A549 (cell line): Measurements from ENCODE around the gene TIGD1. TPM values are rescaled to one million over a fixed set of nuclear protein-coding genes. Genes with fewer than 3 reads are reported as not detected.

Experiments
- ATAC-seq, 2 experiments: fragments of 200-7000 bp in 1 of 2; fragments of >200 bp in 1 of 2; cut with Nextera tagmentation in 1 of 2; cut with Tn5 transposase in 1 of 2; 3 replicates each; pipeline versions ENCODE4 v1.8.0 to v1.9.1; 2018 to 2020; ENCODE audit warnings: mild to moderate bottlenecking in 1 of 2, moderate library complexity in 1 of 2
- CTCF ChIA-PET: fragments of 300-600 bp; sonication (Branson Sonifier 250); formaldehyde crosslinking; extraction: SDS; loops from one replicate; lab custom pipeline; 2021; ENCODE audit warnings: antibody characterized with exemption, inconsistent platforms; lab: Yijun Ruan, JAX
- POLR2A ChIA-PET: fragments of 350-600 bp; formaldehyde crosslinking; extraction: SDS; loops from one replicate; lab custom pipeline; 2021; ENCODE audit warnings: antibody characterized with exemption, inconsistent platforms; lab: Yijun Ruan, JAX
- DNase-seq, 2 experiments: peaks; one replicate each; pipeline versions ENCODE4 v3.0.0 to v3.0.0-alpha.2; 2011 to 2016; ENCODE audit warnings: low read depth in 1 of 2, low spot score in 1 of 2
- FAIRE-seq: peaks from 2 replicates; lab custom pipeline; 2011; peaks lifted over from hg19 to GRCh38; lab: Jason Lieb, UNC
- H3K27ac ChIP-seq, 2 experiments: fragments of >200 bp; sonication (Bioruptor Twin); formaldehyde crosslinking; 3 replicates each; pipeline ENCODE4 v1.5.1; 2016 to 2017
- H3K4me1 ChIP-seq: fragments of >200 bp; sonication (Bioruptor Twin); formaldehyde crosslinking; 3 replicates; pipeline ENCODE4 v1.6.1; 2016
- H3K4me2 ChIP-seq: fragments of >200 bp; sonication (Bioruptor Twin); formaldehyde crosslinking; 3 replicates; pipeline ENCODE4 v1.6.1; 2016
- H3K4me3 ChIP-seq: fragments of >200 bp; sonication (Bioruptor Twin); formaldehyde crosslinking; 3 replicates; pipeline ENCODE4 v1.5.1; 2016
- H3K9me3 ChIP-seq: fragments of >200 bp; sonication (Bioruptor Twin); formaldehyde crosslinking; 3 replicates; pipeline ENCODE4 v1.6.1; 2016
- BHLHE40 ChIP-seq: IDR thresholded peaks from 2 replicates; pipeline ENCODE4 v1.6.1; 2012; ENCODE audit warnings: low read depth, low read length, inconsistent platforms
- CHD2 ChIP-seq: fragments of 150-350 bp; IDR thresholded peaks from 2 replicates; pipeline ENCODE4 v1.6.1; 2014; ENCODE audit warnings: low read length; ENCODE audit not compliant: partially characterized antibody
- EHF ChIP-seq: fragments of 250-450 bp; sonication (Bioruptor Pico); IDR thresholded peaks from 2 replicates; pipeline ENCODE4 v1.5.0; 2020; ENCODE audit warnings: mild to moderate bottlenecking
- ESRRA ChIP-seq: fragments of 150-350 bp; IDR thresholded peaks from 2 replicates; pipeline ENCODE4 v1.6.1; 2014; ENCODE audit warnings: mild to moderate bottlenecking, low read length, borderline replicate concordance
- FOXS1 ChIP-seq: fragments of 250-450 bp; sonication (Bioruptor Pico); IDR thresholded peaks from 2 replicates; pipeline ENCODE4 v1.5.0; 2020; ENCODE audit warnings: mild to moderate bottlenecking, moderate library complexity
- HDAC2 ChIP-seq: fragments of 200-600 bp; sonication (generic); IDR thresholded peaks from 2 replicates; pipeline ENCODE4 v1.6.1; 2016
- HOXA7 ChIP-seq: fragments of 250-450 bp; sonication (Bioruptor Pico); IDR thresholded peaks from 2 replicates; pipeline ENCODE4 v1.5.0; 2020; ENCODE audit warnings: mild to moderate bottlenecking, moderate library complexity
- HOXB5 ChIP-seq: fragments of 250-450 bp; sonication (Bioruptor Pico); IDR thresholded peaks from 2 replicates; pipeline ENCODE4 v1.5.0; 2020; ENCODE audit warnings: mild to moderate bottlenecking, moderate library complexity
- JUNB ChIP-seq: fragments of >200 bp; sonication (Bioruptor Twin); formaldehyde crosslinking; IDR thresholded peaks from 2 replicates; pipeline ENCODE4 v1.6.1; 2016
- MAFK ChIP-seq: fragments of 450-650 bp; IDR thresholded peaks from 2 replicates; pipeline ENCODE4 v1.6.1; 2014; ENCODE audit not compliant: partially characterized antibody
- MYC ChIP-seq: IDR thresholded peaks from 2 replicates; pipeline ENCODE4 v1.6.1; 2012; ENCODE audit warnings: mild to moderate bottlenecking, inconsistent platforms, low read length, improper control_type of control experiment, borderline replicate concordance
- NFE2L2 ChIP-seq: fragments of 150-350 bp; conservative IDR thresholded peaks from 2 replicates; pipeline ENCODE4 v1.6.1; 2014; ENCODE audit warnings: low read length
- NPAS2 ChIP-seq: fragments of 250-450 bp; sonication (Bioruptor Pico); IDR thresholded peaks from 2 replicates; pipeline ENCODE4 v1.8.0; 2022; ENCODE audit warnings: mild to moderate bottlenecking, moderate library complexity, borderline replicate concordance
- PHF8 ChIP-seq: fragments of 200-600 bp; sonication (generic); IDR thresholded peaks from 2 replicates; pipeline ENCODE4 v1.6.1; 2016; ENCODE audit warnings: low read depth, mild to moderate bottlenecking, antibody characterized with exemption, moderate library complexity, borderline replicate concordance
- RAD21 ChIP-seq, 2 experiments: fragments of >200 bp in 1 of 2; sonication (Bioruptor Twin) in 1 of 2; formaldehyde crosslinking in 1 of 2; IDR thresholded peaks in 1 of 2; conservative IDR thresholded peaks in 1 of 2; 2 replicates in 1 of 2; 3 replicates in 1 of 2; pipeline ENCODE4 v1.6.1; 2012 to 2018; ENCODE audit warnings: inconsistent platforms in 1 of 2
- RNF2 ChIP-seq: fragments of 200-600 bp; sonication (generic); IDR thresholded peaks from 2 replicates; pipeline ENCODE4 v1.6.1; 2016; ENCODE audit warnings: low read depth, mild to moderate bottlenecking, antibody characterized with exemption, moderate library complexity, borderline replicate concordance
- SREBF2 ChIP-seq: fragments of 450-650 bp; IDR thresholded peaks from 2 replicates; pipeline ENCODE4 v1.6.1; 2014; ENCODE audit warnings: mild to moderate bottlenecking, moderate library complexity
- ZC3H11A ChIP-seq: fragments of 450-650 bp; IDR thresholded peaks from 2 replicates; pipeline ENCODE4 v1.6.1; 2014; ENCODE audit warnings: antibody characterized with exemption, mild to moderate bottlenecking
- ZFP36 ChIP-seq: fragments of 450-650 bp; IDR thresholded peaks from 2 replicates; pipeline ENCODE4 v1.6.1; 2014; ENCODE audit warnings: borderline replicate concordance; ENCODE audit not compliant: partially characterized antibody
- ZSCAN20 ChIP-seq: fragments of 250-450 bp; sonication (Bioruptor Pico); IDR thresholded peaks from 2 replicates; pipeline ENCODE4 v1.8.0; 2022; ENCODE audit warnings: mild to moderate bottlenecking, moderate library complexity
- WGBS: methylation state at CpG from one replicate; pipeline ENCODE4 v1.1.6; 2017; ENCODE audit errors: missing lambda C conversion rate; 5-methylcytosine and 5-hydroxymethylcytosine counted together
- polyA plus RNA-seq, 4 experiments: library from polyadenylated mRNA; depleted of rRNA in 3 of 4; stranded (reverse); fragments of >200 nt; fragmentation: RNase III in 1 of 4; extraction: RNeasy Plus Mini Kit Qiagen cat#74134 plus additional on column Dnase treatment in 1 of 4; gene quantifications; 2 replicates in 3 of 4; 3 replicates in 1 of 4; pipeline ENCODE4 v1.2.3, GENCODE V29; 2011 to 2017
- TF ChIP-seq, protein P1 (sequence below): fragments of >200 bp; sonication (Bioruptor Twin); formaldehyde crosslinking; IDR thresholded peaks from 3 replicates; pipeline ENCODE4 v1.5.1; 2016
- TF ChIP-seq, protein P2 (sequence below): fragments of 450-650 bp; IDR thresholded peaks from 2 replicates; pipeline ENCODE4 v1.6.1; 2014; ENCODE audit warnings: antibody characterized with exemption
- TF ChIP-seq, protein P3 (sequence below): fragments of 200-600 bp; sonication (generic); IDR thresholded peaks from 2 replicates; pipeline ENCODE4 v1.6.1; 2016; ENCODE audit warnings: antibody characterized with exemption, mild to moderate bottlenecking, moderate library complexity
- TF ChIP-seq, protein P4 (sequence below): fragments of >200 bp; sonication (Bioruptor Twin); formaldehyde crosslinking; IDR thresholded peaks from 2 replicates; pipeline ENCODE4 v1.6.1; 2016
- TF ChIP-seq, protein P5 (sequence below): fragments of 250-450 bp; sonication (Bioruptor Pico); IDR thresholded peaks from 2 replicates; pipeline ENCODE4 v1.5.0; 2020; ENCODE audit warnings: low read depth, mild to moderate bottlenecking, moderate library complexity

Gene TIGD1
- polyA plus RNA-seq, 2 of the 4 experiments (the other 2 are of a cell fraction) = 5.7 to 10.5 TPM

DNA sequence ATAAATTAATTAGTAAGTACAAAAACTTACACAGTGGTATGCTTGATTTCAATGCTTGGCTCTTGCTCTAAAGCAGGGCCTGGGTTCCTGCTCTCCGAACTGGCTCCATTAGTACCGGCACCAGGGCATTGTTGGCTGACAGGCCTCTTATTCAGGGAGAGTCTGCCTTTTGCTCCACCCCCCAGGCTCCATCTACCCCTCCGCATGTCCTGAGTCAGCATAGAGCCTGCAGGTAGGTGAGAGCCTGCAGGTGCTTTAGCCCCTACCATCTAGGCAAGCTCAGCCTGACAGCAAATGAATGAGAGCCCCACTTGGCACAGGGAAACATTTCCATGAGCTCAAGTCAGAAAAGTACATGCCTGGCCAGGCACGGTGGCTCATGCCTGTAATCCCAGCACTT lies 47.9 kb upstream of the TIGD1 start:
- 88% methylated on average over 3 of the region's 4 CpGs for WGBS
- no peak overlapping the region for H3K27ac ChIP-seq
- TF ChIP-seq HOXA7 = no peak
- no peak for TF ChIP-seq RNF2
- no peak for TF ChIP-seq HDAC2
- TF ChIP-seq NFE2L2 = no peak
- no peak for TF ChIP-seq BHLHE40
- no peak for TF ChIP-seq FOXS1
- TF ChIP-seq EHF (CRISPR knock-in tag) = no peak
- TF ChIP-seq RAD21 (conservative IDR thresholded peaks at IDR 0.05 in 1 of 2, IDR thresholded peaks at IDR 0.05 in 1 of 2) = no peak
- TF ChIP-seq, protein P1, sequence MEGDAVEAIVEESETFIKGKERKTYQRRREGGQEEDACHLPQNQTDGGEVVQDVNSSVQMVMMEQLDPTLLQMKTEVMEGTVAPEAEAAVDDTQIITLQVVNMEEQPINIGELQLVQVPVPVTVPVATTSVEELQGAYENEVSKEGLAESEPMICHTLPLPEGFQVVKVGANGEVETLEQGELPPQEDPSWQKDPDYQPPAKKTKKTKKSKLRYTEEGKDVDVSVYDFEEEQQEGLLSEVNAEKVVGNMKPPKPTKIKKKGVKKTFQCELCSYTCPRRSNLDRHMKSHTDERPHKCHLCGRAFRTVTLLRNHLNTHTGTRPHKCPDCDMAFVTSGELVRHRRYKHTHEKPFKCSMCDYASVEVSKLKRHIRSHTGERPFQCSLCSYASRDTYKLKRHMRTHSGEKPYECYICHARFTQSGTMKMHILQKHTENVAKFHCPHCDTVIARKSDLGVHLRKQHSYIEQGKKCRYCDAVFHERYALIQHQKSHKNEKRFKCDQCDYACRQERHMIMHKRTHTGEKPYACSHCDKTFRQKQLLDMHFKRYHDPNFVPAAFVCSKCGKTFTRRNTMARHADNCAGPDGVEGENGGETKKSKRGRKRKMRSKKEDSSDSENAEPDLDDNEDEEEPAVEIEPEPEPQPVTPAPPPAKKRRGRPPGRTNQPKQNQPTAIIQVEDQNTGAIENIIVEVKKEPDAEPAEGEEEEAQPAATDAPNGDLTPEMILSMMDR = no peak
- no peak for TF ChIP-seq ZC3H11A
- TF ChIP-seq PHF8 = no peak
- no peak for TF ChIP-seq JUNB
- no peak for TF ChIP-seq ZSCAN20 (CRISPR knock-in tag)
- TF ChIP-seq ESRRA = no peak
- no peak for TF ChIP-seq MYC
- TF ChIP-seq, protein P2, sequence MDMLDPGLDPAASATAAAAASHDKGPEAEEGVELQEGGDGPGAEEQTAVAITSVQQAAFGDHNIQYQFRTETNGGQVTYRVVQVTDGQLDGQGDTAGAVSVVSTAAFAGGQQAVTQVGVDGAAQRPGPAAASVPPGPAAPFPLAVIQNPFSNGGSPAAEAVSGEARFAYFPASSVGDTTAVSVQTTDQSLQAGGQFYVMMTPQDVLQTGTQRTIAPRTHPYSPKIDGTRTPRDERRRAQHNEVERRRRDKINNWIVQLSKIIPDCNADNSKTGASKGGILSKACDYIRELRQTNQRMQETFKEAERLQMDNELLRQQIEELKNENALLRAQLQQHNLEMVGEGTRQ = no peak
- TF ChIP-seq, protein P3, sequence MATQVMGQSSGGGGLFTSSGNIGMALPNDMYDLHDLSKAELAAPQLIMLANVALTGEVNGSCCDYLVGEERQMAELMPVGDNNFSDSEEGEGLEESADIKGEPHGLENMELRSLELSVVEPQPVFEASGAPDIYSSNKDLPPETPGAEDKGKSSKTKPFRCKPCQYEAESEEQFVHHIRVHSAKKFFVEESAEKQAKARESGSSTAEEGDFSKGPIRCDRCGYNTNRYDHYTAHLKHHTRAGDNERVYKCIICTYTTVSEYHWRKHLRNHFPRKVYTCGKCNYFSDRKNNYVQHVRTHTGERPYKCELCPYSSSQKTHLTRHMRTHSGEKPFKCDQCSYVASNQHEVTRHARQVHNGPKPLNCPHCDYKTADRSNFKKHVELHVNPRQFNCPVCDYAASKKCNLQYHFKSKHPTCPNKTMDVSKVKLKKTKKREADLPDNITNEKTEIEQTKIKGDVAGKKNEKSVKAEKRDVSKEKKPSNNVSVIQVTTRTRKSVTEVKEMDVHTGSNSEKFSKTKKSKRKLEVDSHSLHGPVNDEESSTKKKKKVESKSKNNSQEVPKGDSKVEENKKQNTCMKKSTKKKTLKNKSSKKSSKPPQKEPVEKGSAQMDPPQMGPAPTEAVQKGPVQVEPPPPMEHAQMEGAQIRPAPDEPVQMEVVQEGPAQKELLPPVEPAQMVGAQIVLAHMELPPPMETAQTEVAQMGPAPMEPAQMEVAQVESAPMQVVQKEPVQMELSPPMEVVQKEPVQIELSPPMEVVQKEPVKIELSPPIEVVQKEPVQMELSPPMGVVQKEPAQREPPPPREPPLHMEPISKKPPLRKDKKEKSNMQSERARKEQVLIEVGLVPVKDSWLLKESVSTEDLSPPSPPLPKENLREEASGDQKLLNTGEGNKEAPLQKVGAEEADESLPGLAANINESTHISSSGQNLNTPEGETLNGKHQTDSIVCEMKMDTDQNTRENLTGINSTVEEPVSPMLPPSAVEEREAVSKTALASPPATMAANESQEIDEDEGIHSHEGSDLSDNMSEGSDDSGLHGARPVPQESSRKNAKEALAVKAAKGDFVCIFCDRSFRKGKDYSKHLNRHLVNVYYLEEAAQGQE = no peak
- H3K9me3 ChIP-seq = no peaks in the 10 kb centered on the region
- CTCF ChIA-PET = interaction anchor here (0.7 to 3.5 kb wide), 2 partner anchors 13 to 255 kb away, joined by 3 to 14 read pairs; no protein-coding TSS in a partner anchor
- H3K4me3 ChIP-seq = no peak overlapping the region
- FAIRE-seq (no peak), DNase-seq (no peak), ATAC-seq (no peak)
- peaks cover 3% of the 10 kb centered on the region for H3K4me1 ChIP-seq
- POLR2A ChIA-PET = no interaction called here
- H3K4me2 ChIP-seq = no peak overlapping the region

DNA sequence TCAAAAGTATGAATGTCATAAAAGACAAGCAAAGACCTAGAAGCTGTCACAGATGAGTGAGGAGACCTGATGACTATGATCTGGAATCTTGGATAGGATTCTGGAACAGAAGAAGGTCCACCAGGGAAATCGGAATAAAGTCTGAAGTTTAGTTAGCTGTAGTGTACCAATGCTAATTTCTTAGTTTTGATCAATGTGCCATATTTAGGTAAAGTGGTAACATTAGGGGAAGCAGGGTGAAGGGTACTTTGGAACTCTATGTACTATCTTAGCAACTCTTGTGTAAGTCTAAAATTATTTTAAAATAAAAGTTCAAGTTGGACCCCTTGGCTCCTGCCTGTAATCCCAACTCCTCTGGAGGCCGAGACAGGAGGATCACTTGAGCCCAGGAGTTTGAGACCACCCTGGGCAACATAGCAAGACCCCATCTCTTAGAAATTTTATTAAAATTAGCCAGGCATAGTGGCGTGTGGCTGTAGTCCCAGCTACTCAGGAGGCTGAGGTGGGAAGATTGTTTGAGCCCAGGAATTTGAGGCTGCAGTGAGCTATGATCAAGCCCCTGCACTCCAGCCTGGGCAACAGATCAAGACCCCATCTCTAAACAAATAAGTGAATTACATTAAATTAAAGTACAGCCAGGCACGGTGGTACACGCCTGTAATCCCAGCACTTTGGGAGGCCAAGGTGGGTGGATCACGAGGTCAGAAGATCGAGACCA lies 47.2 kb upstream of the TIGD1 start:
- no peaks in the 10 kb centered on the region for H3K9me3 ChIP-seq
- ATAC-seq (no peak), FAIRE-seq (no peak), DNase-seq (no peak)
- no peak overlapping the region for H3K4me2 ChIP-seq
- 81% methylated on average over 7 of the region's 7 CpGs for WGBS
- no peak for TF ChIP-seq HOXB5
- TF ChIP-seq MAFK = no peak
- TF ChIP-seq CHD2 = no peak
- TF ChIP-seq SREBF2 = no peak
- no peak for TF ChIP-seq EHF (CRISPR knock-in tag)
- no peak for TF ChIP-seq RAD21 (conservative IDR thresholded peaks at IDR 0.05 in 1 of 2, IDR thresholded peaks at IDR 0.05 in 1 of 2)
- no peak for TF ChIP-seq ZFP36
- TF ChIP-seq, protein P4, sequence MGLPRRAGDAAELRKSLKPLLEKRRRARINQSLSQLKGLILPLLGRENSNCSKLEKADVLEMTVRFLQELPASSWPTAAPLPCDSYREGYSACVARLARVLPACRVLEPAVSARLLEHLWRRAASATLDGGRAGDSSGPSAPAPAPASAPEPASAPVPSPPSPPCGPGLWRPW = no peak
- no peak for TF ChIP-seq NPAS2 (CRISPR knock-in tag)
- TF ChIP-seq, protein P5, sequence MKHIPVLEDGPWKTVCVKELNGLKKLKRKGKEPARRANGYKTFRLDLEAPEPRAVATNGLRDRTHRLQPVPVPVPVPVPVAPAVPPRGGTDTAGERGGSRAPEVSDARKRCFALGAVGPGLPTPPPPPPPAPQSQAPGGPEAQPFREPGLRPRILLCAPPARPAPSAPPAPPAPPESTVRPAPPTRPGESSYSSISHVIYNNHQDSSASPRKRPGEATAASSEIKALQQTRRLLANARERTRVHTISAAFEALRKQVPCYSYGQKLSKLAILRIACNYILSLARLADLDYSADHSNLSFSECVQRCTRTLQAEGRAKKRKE (CRISPR knock-in tag) = no peak
- no peak overlapping the region for H3K27ac ChIP-seq
- CTCF ChIA-PET = interaction anchor here (0.7 to 3.5 kb wide), 2 partner anchors 14 to 256 kb away, joined by 3 to 14 read pairs; no protein-coding TSS in a partner anchor
- no peak overlapping the region for H3K4me3 ChIP-seq
- peaks cover 11% of the 10 kb centered on the region for H3K4me1 ChIP-seq
- POLR2A ChIA-PET = no interaction called here
